Measurements from ENCODE around the gene STIM2. TPM values are rescaled to one million over a fixed set of nuclear protein-coding genes. Genes with fewer than 3 reads are reported as not detected.

STIM2 gene
- total and polyA plus RNA-seq, 9 of the 15 experiments (the other 6 are each of a cell fraction or from before 2014, with no cell fraction given), result 7.2 to 26.8 (median 15.4) TPM

DNA sequence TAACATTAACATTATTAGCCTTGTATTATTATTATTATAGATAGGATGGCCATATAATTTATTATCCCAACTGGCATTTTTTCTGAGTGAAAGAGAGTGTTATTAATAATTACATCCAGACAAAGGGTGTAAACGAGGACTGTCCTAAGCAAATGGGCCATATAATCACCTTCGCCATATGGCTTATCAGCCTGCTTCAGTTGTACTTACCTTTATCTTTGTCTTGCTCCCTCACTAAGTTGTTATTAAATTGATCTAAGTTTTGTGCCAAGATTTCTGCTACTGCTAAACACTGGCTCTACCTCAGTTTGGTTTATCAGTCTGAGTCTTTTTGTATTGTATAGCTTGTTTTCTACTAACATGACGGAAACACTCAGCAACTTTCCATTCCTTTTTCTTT, 76.9 kb downstream of the STIM2 start (continued):
- TF ChIP-seq, protein P1, sequence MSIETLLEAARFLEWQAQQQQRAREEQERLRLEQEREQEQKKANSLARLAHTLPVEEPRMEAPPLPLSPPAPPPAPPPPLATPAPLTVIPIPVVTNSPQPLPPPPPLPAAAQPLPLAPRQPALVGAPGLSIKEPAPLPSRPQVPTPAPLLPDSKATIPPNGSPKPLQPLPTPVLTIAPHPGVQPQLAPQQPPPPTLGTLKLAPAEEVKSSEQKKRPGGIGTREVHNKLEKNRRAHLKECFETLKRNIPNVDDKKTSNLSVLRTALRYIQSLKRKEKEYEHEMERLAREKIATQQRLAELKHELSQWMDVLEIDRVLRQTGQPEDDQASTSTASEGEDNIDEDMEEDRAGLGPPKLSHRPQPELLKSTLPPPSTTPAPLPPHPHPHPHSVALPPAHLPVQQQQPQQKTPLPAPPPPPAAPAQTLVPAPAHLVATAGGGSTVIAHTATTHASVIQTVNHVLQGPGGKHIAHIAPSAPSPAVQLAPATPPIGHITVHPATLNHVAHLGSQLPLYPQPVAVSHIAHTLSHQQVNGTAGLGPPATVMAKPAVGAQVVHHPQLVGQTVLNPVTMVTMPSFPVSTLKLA (conservative IDR thresholded peaks at IDR 0.05), result peak in 1 of 2 experiments; percentile 24; a peak in 1 of 4 replicates
- TF ChIP-seq TAF7 (tag; IDR thresholded peaks at IDR 0.05), result no peak
- no peak for TF ChIP-seq ADNP (tag; IDR thresholded peaks at IDR 0.05)
- TF ChIP-seq SMAD1 (IDR thresholded peaks at IDR 0.05; ENCODE audit: low read depth, low read length, partially characterized antibody), result no peak
- TF ChIP-seq CBFA2T3 (IDR thresholded peaks at IDR 0.05), result peak; percentile 95
- TF ChIP-seq ZNF583 (CRISPR knock-in tag; IDR thresholded peaks at IDR 0.05), result no peak
- TF ChIP-seq SMAD4 (CRISPR knock-in tag; conservative IDR thresholded peaks at IDR 0.05), result no peak
- TF ChIP-seq ZBTB12 (CRISPR knock-in tag; IDR thresholded peaks at IDR 0.05), result no peak
- no peak for TF ChIP-seq ETV1 (tag; conservative IDR thresholded peaks at IDR 0.05; ENCODE audit: low read depth)
- TF ChIP-seq RCOR1 (IDR thresholded peaks at IDR 0.05; ENCODE audit: borderline replicate concordance in 1 of 2, low read depth in 2 of 2, low read length in 2 of 2), result peak in 1 of 2 experiments; percentile 87; a peak in 3 of 4 replicates
- TF ChIP-seq HDAC2 (IDR thresholded peaks at IDR 0.05), result peak; percentile 44
- TF ChIP-seq RFX1 (IDR thresholded peaks at IDR 0.05), result no peak
- peak; percentile 92 for TF ChIP-seq TEAD4 (IDR thresholded peaks at IDR 0.05; ENCODE audit: low read length)
- no peak for TF ChIP-seq TEAD4 (CRISPR knock-in tag; IDR thresholded peaks at IDR 0.05; ENCODE audit: borderline replicate concordance)
- TF ChIP-seq HDAC1 (IDR thresholded peaks at IDR 0.05), result peak in 1 of 2 experiments; percentile 49; a peak in 1 of 4 replicates
- TF ChIP-seq TCF3 (CRISPR knock-in tag; IDR thresholded peaks at IDR 0.05), result peak; percentile 86
- peak; percentile 91 for TF ChIP-seq SOX6 (IDR thresholded peaks at IDR 0.05)
- TF ChIP-seq ZKSCAN3 (CRISPR knock-in tag; IDR thresholded peaks at IDR 0.05), result no peak
- TF ChIP-seq, protein P2, sequence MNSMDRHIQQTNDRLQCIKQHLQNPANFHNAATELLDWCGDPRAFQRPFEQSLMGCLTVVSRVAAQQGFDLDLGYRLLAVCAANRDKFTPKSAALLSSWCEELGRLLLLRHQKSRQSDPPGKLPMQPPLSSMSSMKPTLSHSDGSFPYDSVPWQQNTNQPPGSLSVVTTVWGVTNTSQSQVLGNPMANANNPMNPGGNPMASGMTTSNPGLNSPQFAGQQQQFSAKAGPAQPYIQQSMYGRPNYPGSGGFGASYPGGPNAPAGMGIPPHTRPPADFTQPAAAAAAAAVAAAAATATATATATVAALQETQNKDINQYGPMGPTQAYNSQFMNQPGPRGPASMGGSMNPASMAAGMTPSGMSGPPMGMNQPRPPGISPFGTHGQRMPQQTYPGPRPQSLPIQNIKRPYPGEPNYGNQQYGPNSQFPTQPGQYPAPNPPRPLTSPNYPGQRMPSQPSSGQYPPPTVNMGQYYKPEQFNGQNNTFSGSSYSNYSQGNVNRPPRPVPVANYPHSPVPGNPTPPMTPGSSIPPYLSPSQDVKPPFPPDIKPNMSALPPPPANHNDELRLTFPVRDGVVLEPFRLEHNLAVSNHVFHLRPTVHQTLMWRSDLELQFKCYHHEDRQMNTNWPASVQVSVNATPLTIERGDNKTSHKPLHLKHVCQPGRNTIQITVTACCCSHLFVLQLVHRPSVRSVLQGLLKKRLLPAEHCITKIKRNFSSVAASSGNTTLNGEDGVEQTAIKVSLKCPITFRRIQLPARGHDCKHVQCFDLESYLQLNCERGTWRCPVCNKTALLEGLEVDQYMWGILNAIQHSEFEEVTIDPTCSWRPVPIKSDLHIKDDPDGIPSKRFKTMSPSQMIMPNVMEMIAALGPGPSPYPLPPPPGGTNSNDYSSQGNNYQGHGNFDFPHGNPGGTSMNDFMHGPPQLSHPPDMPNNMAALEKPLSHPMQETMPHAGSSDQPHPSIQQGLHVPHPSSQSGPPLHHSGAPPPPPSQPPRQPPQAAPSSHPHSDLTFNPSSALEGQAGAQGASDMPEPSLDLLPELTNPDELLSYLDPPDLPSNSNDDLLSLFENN (IDR thresholded peaks at IDR 0.05; ENCODE audit: low read depth in 2 of 2, low read length in 2 of 2), result 0 out of 4 replicates have a peak, but pooled peaks of 1 of the 2 experiments have one; percentile 40
- TF ChIP-seq, protein P3, sequence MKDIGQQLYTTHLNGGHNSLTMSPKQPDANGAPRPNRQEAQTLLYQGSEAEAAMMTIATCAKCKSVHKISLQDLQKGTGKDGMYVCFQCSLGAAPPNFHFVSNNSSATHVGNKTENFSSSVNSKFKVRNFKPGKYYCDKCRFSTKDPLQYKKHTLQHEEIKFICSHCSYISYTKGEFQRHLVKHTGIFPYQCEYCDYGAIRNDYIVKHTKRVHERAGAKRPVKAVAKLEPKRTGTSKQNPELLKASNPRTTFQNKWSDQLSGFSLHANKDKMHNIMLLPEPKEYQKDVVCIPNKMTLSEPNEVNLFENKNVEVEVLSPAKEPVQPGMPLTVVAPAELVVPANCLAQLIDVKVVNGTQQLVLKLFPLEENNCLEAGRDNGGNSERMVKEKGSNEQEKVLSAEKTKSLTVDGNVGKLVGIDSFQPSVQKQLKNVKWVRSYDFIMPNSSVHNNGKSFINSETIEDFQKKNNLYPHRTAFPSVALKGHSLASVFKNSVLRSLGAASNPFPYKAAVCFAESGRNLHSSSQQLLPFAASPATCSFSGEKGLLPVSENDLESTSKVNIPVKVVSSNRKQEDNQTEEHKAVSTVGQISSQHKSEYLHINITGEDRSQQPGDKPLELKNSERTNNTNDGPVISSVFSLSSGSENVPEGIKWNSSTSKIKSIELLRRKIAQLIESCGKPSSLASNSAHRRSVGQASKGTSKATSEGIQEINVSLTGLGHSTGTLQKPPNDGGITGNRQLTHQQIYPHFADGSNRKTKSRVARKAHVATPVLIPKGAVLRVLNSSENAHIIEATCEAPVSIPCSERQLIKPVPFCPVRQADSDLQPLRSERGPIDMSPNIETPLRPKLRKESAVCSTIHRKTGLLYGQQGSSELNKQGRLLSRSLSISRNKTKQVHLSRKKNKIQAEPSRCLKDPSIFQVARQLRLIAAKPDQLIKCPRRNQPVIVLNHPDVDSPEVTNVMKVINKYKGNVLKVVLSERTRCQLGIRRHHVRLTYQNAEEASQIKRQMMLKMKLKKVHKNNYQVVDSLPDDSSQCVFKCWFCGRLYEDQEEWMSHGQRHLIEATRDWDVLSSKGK (CRISPR knock-in tag; IDR thresholded peaks at IDR 0.05), result no peak
- no peak for TF ChIP-seq ELF4 (CRISPR knock-in tag; IDR thresholded peaks at IDR 0.05)

All from K562 (cell line).